ENCODE results near the gene TMEM94. TPM values are rescaled to one million over a fixed set of nuclear protein-coding genes. Genes with fewer than 3 reads are reported as not detected.

Gene TMEM94
- total and polyA plus RNA-seq, 9 of the 15 experiments (the other 6 are each of a cell fraction or from before 2014, with no cell fraction given) = 0.35 to 48.1 (median 14.4) TPM

- TF ChIP-seq, protein P1, sequence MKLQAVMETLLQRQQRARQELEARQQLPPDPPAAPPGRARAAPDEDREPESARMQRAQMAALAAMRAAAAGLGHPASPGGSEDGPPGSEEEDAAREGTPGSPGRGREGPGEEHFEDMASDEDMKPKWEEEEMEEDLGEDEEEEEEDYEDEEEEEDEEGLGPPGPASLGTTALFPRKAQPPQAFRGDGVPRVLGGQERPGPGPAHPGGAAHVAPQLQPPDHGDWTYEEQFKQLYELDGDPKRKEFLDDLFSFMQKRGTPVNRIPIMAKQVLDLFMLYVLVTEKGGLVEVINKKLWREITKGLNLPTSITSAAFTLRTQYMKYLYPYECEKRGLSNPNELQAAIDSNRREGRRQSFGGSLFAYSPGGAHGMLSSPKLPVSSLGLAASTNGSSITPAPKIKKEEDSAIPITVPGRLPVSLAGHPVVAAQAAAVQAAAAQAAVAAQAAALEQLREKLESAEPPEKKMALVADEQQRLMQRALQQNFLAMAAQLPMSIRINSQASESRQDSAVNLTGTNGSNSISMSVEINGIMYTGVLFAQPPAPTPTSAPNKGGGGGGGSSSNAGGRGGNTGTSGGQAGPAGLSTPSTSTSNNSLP (IDR thresholded peaks at IDR 0.05; ENCODE audit: borderline replicate concordance, low read depth, low read length) = peak; percentile 67; the same call in 1 of the 2 replicates
- TF ChIP-seq ZNF518B (CRISPR knock-in tag; IDR thresholded peaks at IDR 0.05) (no peak), HOMEZ (CRISPR knock-in tag; IDR thresholded peaks at IDR 0.05) (no peak), RBM25 (IDR thresholded peaks at IDR 0.05; ENCODE audit: low read depth, low read length, severe bottlenecking) (peak; percentile 69), CBX3 (IDR thresholded peaks at IDR 0.05; ENCODE audit: borderline replicate concordance in 1 of 2, low read length in 2 of 2) (peak in 1 of 2 experiments; percentile 65; a peak in 2 of 3 replicates), KDM1A (IDR thresholded peaks at IDR 0.05) (peak; percentile 98), FOXK2 (conservative IDR thresholded peaks at IDR 0.05 in 1 of 2, IDR thresholded peaks at IDR 0.05 in 1 of 2; ENCODE audit: low read depth in 2 of 2) (peak; percentile 58 to 75; a peak in 3 of 4 replicates), ATF7 (IDR thresholded peaks at IDR 0.05) (peak; percentile 55; the same call in 1 of the 2 replicates), ARID1B (IDR thresholded peaks at IDR 0.05) (peak; percentile 98), RNF2 (IDR thresholded peaks at IDR 0.05) (peak; percentile 63; the same call in 1 of the 2 replicates), NFRKB (IDR thresholded peaks at IDR 0.05; ENCODE audit: low read depth) (peak; percentile 69; the same call in 1 of the 2 replicates), ATF1 (CRISPR knock-in tag; IDR thresholded peaks at IDR 0.05) (no peak), ATF1 (tag; IDR thresholded peaks at IDR 0.05) (peak; percentile 59), CBX2 (IDR thresholded peaks at IDR 0.05; ENCODE audit: insufficient read depth, low read length, poor library complexity, severe bottlenecking) (no peak), FOXM1 (IDR thresholded peaks at IDR 0.05; ENCODE audit: low read depth) (peak; percentile 86), FOXM1 (CRISPR knock-in tag; IDR thresholded peaks at IDR 0.05; ENCODE audit: low read depth) (no peak), SRSF9 (IDR thresholded peaks at IDR 0.05; ENCODE audit: borderline replicate concordance, low read depth, low read length) (no peak), TBL1XR1 (IDR thresholded peaks at IDR 0.05; ENCODE audit: low read length in 2 of 2) (peak in 1 of 2 experiments; percentile 84; a peak in 2 of 4 replicates), NFE2 (IDR thresholded peaks at IDR 0.05; ENCODE audit: low read depth) (peak; percentile 42; the same call in 1 of the 2 replicates), NR2C1 (IDR thresholded peaks at IDR 0.05) (no peak), NR2C1 (tag; IDR thresholded peaks at IDR 0.05) (peak; percentile 28; the same call in 1 of the 2 replicates), GATAD2B (IDR thresholded peaks at IDR 0.05; ENCODE audit: borderline replicate concordance) (no peak), NFIC (IDR thresholded peaks at IDR 0.05) (peak; percentile 94)
Measured at GRCh38 chr17:75447951-75448856, 8.2 kb upstream of the TMEM94 start (continued).
